Right lobe of liver (tissue), 4 donors: Measurements from ENCODE around the gene CEP83.

Experiments used
- POLR2A ChIP-seq: fragments of 450-650 bp; IDR thresholded peaks from one replicate; pipeline ENCODE4 v1.6.1; 2017; ENCODE audit warnings: antibody characterized with exemption, mild to moderate bottlenecking
- TF ChIP-seq, protein P1 (sequence below), 4 donors: fragments of 200-600 bp in 3 of 4; fragments of 450-650 bp in 1 of 4; IDR thresholded peaks; one replicate each; pipeline versions ENCODE4 v1.5.1 to v1.8.0; 2016 to 2022; ENCODE audit warnings: antibody characterized with exemption in 4 of 4, mild to moderate bottlenecking in 2 of 4
- donor health status: DM: no; HTN: no; CAD: no.
- donor health status: DM: no; HTN: no; CAD: no.
- donor health status: DM: no; HTN: yes; CAD: no.

DNA sequence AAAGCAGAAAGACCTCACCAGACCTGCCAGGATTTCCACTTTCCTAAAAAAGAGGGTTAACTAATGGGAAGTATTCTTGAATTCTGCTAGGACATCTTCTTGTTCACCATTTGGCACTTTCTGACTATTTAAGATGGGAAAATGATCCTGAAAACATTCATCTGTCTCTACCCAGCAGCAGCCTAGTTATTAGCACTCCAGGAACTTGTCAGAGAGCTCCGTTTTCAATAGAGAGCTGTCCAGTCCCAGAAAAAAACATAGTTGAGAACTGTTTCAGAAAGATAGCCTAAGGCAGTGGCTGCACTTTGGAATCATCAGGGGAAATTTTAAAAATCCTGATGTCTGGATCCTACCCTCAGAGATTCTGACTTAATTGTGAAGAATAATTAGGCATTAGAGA is 22.1 kb upstream of the CEP83 start:
- TF ChIP-seq, protein P1, sequence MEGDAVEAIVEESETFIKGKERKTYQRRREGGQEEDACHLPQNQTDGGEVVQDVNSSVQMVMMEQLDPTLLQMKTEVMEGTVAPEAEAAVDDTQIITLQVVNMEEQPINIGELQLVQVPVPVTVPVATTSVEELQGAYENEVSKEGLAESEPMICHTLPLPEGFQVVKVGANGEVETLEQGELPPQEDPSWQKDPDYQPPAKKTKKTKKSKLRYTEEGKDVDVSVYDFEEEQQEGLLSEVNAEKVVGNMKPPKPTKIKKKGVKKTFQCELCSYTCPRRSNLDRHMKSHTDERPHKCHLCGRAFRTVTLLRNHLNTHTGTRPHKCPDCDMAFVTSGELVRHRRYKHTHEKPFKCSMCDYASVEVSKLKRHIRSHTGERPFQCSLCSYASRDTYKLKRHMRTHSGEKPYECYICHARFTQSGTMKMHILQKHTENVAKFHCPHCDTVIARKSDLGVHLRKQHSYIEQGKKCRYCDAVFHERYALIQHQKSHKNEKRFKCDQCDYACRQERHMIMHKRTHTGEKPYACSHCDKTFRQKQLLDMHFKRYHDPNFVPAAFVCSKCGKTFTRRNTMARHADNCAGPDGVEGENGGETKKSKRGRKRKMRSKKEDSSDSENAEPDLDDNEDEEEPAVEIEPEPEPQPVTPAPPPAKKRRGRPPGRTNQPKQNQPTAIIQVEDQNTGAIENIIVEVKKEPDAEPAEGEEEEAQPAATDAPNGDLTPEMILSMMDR (IDR thresholded peaks at IDR 0.05), result no peak
- no peak for TF ChIP-seq POLR2A
